Hepatocyte (in vitro differentiated cells): ENCODE data around the gene GTF2B. TPM values are rescaled to one million over a fixed set of nuclear protein-coding genes. Genes with fewer than 3 reads are reported as not detected.

Experiments used
- DNase-seq: peaks from one replicate; pipeline ENCODE4 v3.0.0-alpha.2; 2016; ENCODE audit warnings: low spot score
- H2AFZ ChIP-seq: fragments of 200-600 bp; sonication (generic); 2 replicates; pipeline ENCODE4 v1.6.0; 2016; ENCODE audit warnings: antibody characterized with exemption, mild to moderate bottlenecking
- H3K27ac ChIP-seq: fragments of 200-600 bp; sonication (generic); 2 replicates; pipeline ENCODE4 v1.5.1; 2016; ENCODE audit warnings: mild to moderate bottlenecking
- H3K27me3 ChIP-seq: fragments of 200-600 bp; sonication (generic); 2 replicates; pipeline ENCODE4 v1.6.1; 2016
- H3K36me3 ChIP-seq: fragments of 200-600 bp; sonication (generic); replicated peaks from 2 replicates; pipeline ENCODE4 v1.5.1; 2016; ENCODE audit warnings: low read depth; ENCODE audit not compliant: insufficient read depth
- H3K4me1 ChIP-seq: fragments of 200-600 bp; sonication (generic); 2 replicates; pipeline ENCODE4 v1.5.1; 2016; ENCODE audit warnings: mild to moderate bottlenecking, moderate library complexity; ENCODE audit not compliant: insufficient read depth
- H3K4me2 ChIP-seq: fragments of 200-600 bp; sonication (generic); 2 replicates; pipeline ENCODE4 v1.6.0; 2016
- H3K4me3 ChIP-seq: fragments of 200-600 bp; sonication (generic); 2 replicates; pipeline ENCODE4 v1.5.1; 2016; ENCODE audit warnings: mild to moderate bottlenecking
- H3K79me2 ChIP-seq: fragments of 200-600 bp; sonication (generic); 2 replicates; pipeline ENCODE4 v1.6.0; 2017; ENCODE audit warnings: mild to moderate bottlenecking
- H3K9me2 ChIP-seq: fragments of 200-600 bp; sonication (generic); replicated peaks from 2 replicates; pipeline ENCODE4 v1.6.0; 2017; ENCODE audit warnings: mild to moderate bottlenecking; ENCODE audit not compliant: insufficient read depth
- H3K9me3 ChIP-seq: fragments of 200-600 bp; sonication (generic); 2 replicates; pipeline ENCODE4 v1.5.1; 2016; ENCODE audit warnings: low read depth, mild to moderate bottlenecking
- H4K20me1 ChIP-seq: fragments of 200-600 bp; sonication (generic); 2 replicates; pipeline ENCODE4 v1.6.0; 2016; ENCODE audit warnings: mild to moderate bottlenecking; ENCODE audit not compliant: insufficient read depth, poor library complexity, severe bottlenecking
- CTCF ChIP-seq: fragments of 200-600 bp; sonication (generic); IDR thresholded peaks from 2 replicates; pipeline ENCODE4 v1.5.1; 2016; ENCODE audit warnings: antibody characterized with exemption, mild to moderate bottlenecking; ENCODE audit not compliant: poor library complexity
- EZH2 ChIP-seq: fragments of 200-600 bp; sonication (generic); IDR thresholded peaks from 2 replicates; pipeline ENCODE4 v1.6.1; 2016; ENCODE audit warnings: antibody characterized with exemption, mild to moderate bottlenecking, borderline replicate concordance
- EZH2phosphoT487 ChIP-seq: fragments of 200-600 bp; sonication (generic); IDR thresholded peaks from one replicate; pipeline ENCODE4 v1.6.1; 2018; ENCODE audit warnings: antibody characterized with exemption, mild to moderate bottlenecking, low read depth, moderate library complexity; ENCODE audit not compliant: unreplicated experiment, severe bottlenecking
- WGBS: methylation state at CpG from one replicate; pipeline ENCODE4 v1.1.6; 2016; ENCODE audit warnings: low lambda C conversion rate; ENCODE audit errors: missing lambda C conversion rate; 5-methylcytosine and 5-hydroxymethylcytosine counted together
- polyA plus RNA-seq: library from polyadenylated mRNA; unstranded; fragments of >200 nt; fragmentation: Nextera tagmentation; extraction: Ambion mirVana; gene quantifications from 2 replicates; pipeline ENCODE4 v1.2.1, GENCODE V29; 2016
- total RNA-seq: library from RNA; depleted of rRNA; stranded (reverse); fragments of >200 nt; gene quantifications from 2 replicates; pipeline ENCODE4 v1.2.3, GENCODE V29; 2014

GTF2B gene
- total and polyA plus RNA-seq, 2 experiments from 2014 or later, result 43.1 to 52.6 TPM

- H3K27me3 ChIP-seq, result no peaks in the 10 kb centered on the region
- no peak for DNase-seq
- H3K9me2 ChIP-seq, result no peaks in the 10 kb centered on the region
- H3K4me1 ChIP-seq, result no peaks in the 10 kb centered on the region
- TF ChIP-seq EZH2phosphoT487 (no peak), CTCF (no peak), EZH2 (no peak)
- no peak overlapping the region for H2AFZ ChIP-seq
- no peak overlapping the region for H3K4me3 ChIP-seq
- H3K27ac ChIP-seq, result no peak overlapping the region
- no peaks in the 10 kb centered on the region for H3K36me3 ChIP-seq
- H3K4me2 ChIP-seq, result no peak overlapping the region
- H3K9me3 ChIP-seq, result no peaks in the 10 kb centered on the region
- WGBS, result 92% methylated on average over 9 of the region's 9 CpGs
- no peaks in the 10 kb centered on the region for H3K79me2 ChIP-seq
- no peaks in the 10 kb centered on the region for H4K20me1 ChIP-seq
Measured at GRCh38 chr1:88911161-88911560, 19.8 kb upstream of the GTF2B start.

- TF ChIP-seq CTCF (no peak), EZH2phosphoT487 (no peak), EZH2 (no peak)
- H4K20me1 ChIP-seq, result no peaks in the 10 kb centered on the region
- no peaks in the 10 kb centered on the region for H3K9me3 ChIP-seq
- 88% methylated on average over 1 of the region's 1 CpG for WGBS
- no peak overlapping the region for H2AFZ ChIP-seq
- no peaks in the 10 kb centered on the region for H3K4me1 ChIP-seq
- no peaks in the 10 kb centered on the region for H3K79me2 ChIP-seq
- H3K4me2 ChIP-seq, result no peak overlapping the region
- no peaks in the 10 kb centered on the region for H3K9me2 ChIP-seq
- no peaks in the 10 kb centered on the region for H3K36me3 ChIP-seq
- no peak overlapping the region for H3K27ac ChIP-seq
- no peak for DNase-seq
- no peak overlapping the region for H3K4me3 ChIP-seq
- no peaks in the 10 kb centered on the region for H3K27me3 ChIP-seq
Measured at GRCh38 chr1:88910401-88910800, 19.0 kb upstream of the GTF2B start.

- no peak for TF ChIP-seq EZH2
- no peak for TF ChIP-seq EZH2phosphoT487
- TF ChIP-seq CTCF, result no peak
- Histone ChIP-seq H3K9me2 (no peaks in the 10 kb centered on the region), H3K9me3 (no peaks in the 10 kb centered on the region), H3K4me1 (no peaks in the 10 kb centered on the region), H3K27ac (no peak overlapping the region), H2AFZ (no peak overlapping the region), H3K27me3 (no peaks in the 10 kb centered on the region), H3K4me3 (no peak overlapping the region), H4K20me1 (no peaks in the 10 kb centered on the region), H3K4me2 (no peak overlapping the region), H3K36me3 (no peaks in the 10 kb centered on the region), H3K79me2 (no peaks in the 10 kb centered on the region)
- WGBS, result 94% methylated on average over 4 of the region's 4 CpGs
- DNase-seq, result no peak
Measured at GRCh38 chr1:88900883-88901282, 9.5 kb upstream of the GTF2B start.
